Testis (tissue), 2 donors: ENCODE results near the gene OR2A25.

Experiments
- POLR2A ChIP-seq: fragments of 450-650 bp; IDR thresholded peaks from one replicate; pipeline ENCODE4 v1.6.1; 2017; ENCODE audit warnings: antibody characterized with exemption, mild to moderate bottlenecking, moderate library complexity
- TF ChIP-seq, protein P1 (sequence below), 3 experiments: fragments of 450-650 bp in 2 of 3; fragments of 200-600 bp in 1 of 3; sonication (generic) in 1 of 3; IDR thresholded peaks; one replicate each; pipeline ENCODE4 v1.5.1; 2016 to 2019; ENCODE audit warnings: antibody characterized with exemption in 3 of 3, mild to moderate bottlenecking in 2 of 3, moderate library complexity in 1 of 3

DNA sequence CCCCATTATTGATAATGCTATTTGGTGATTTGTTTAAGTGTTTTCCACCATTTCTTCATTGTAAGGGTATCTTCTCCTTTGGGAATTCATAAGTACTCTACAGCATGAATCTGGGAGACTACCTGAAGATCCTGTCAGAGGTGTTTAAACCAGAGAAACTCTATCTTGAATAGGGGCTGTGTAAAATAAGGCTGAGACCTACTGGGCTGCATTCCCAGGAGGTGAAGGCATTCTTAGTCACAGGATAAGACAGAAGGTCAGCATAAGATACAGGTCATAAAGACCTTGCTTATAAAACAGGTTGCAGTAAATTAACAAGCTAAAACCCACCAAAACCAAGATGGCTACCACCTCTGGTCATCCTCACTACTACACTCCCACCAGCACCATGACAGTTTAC, 34.2 kb upstream of the OR2A25 start:
- TF ChIP-seq, protein P1, sequence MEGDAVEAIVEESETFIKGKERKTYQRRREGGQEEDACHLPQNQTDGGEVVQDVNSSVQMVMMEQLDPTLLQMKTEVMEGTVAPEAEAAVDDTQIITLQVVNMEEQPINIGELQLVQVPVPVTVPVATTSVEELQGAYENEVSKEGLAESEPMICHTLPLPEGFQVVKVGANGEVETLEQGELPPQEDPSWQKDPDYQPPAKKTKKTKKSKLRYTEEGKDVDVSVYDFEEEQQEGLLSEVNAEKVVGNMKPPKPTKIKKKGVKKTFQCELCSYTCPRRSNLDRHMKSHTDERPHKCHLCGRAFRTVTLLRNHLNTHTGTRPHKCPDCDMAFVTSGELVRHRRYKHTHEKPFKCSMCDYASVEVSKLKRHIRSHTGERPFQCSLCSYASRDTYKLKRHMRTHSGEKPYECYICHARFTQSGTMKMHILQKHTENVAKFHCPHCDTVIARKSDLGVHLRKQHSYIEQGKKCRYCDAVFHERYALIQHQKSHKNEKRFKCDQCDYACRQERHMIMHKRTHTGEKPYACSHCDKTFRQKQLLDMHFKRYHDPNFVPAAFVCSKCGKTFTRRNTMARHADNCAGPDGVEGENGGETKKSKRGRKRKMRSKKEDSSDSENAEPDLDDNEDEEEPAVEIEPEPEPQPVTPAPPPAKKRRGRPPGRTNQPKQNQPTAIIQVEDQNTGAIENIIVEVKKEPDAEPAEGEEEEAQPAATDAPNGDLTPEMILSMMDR (IDR thresholded peaks at IDR 0.05), result no peak
- TF ChIP-seq POLR2A, result no peak
